NCI-H187 (cell line): Measurements from ENCODE around the gene ETV7.
"Not testable (repeated sequence)": the region's sequence is repeated elsewhere in the genome, so short reads cannot be mapped to it uniquely, and the experiment has no call there.

Source experiments
- DNase-seq, 2 experiments: peaks; one replicate each; lab custom pipeline; 2025; lab: John Stamatoyannopoulos, UW

Gene ETV7

GRCh38 chr6:36387440-36388303 lies at the start of gene ETV7:
Gene ETV7, minus strand, starts transcription at chr6:36387669. Its CDS starts 128 bp downstream, at chr6:36387541.
- peak in 1 of 2 experiments; percentile 59 for DNase-seq

GRCh38 chr6:36436466-36436865 lies 49.0 kb upstream of the ETV7 start:
- DNase-seq: no peak

DNA sequence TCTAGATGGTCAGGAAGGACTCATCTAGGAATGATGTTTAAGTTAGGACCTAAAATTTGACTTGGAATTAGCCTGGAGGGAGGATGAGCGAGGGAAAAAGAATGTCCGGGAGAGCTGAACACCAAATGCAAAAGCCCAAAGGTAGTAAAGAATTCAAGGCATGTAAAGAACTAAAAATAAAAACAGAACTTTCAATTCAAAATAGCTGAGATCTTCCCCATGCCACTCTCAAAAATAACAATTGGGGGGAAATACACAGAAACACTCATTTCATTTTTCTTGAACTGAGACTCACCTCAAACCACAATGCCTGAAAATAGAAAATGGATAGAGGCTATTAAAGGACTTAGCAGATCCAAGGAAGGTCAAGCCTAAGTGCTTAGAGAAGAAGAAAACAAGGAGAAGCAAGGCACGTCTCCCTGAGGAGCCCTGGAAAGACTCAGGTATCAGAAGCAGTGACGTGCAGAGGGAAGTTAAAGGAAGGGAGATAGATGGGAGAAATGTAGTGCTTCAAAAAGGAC lies 44.7 kb upstream of the ETV7 start:
- DNase-seq: no peak

- no peak for DNase-seq
Observed at GRCh38 chr6:36431197-36431596, 43.7 kb upstream of the ETV7 start.

GRCh38 chr6:36430351-36430750 lies 42.9 kb upstream of the ETV7 start:
- no peak for DNase-seq

DNA sequence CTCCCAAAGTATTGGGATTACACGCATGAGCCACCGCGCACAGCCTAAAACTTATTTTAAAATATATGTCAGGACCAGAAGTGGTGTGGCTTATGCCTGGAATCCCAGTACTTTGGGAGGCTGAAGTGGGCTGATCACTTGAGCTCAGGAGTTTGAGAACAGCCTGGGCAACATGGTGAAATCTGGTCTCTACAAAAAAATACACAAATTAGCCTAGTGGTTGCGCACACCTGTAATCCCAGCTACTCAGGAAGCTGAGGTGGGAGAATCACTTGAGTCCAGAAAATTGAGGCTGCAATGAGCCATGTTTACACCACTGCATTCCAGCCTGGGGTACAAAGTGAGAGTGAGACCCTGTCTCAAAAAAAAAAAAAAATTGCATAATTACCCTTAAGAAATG lies 41.4 kb upstream of the ETV7 start:
- no peak for DNase-seq

- DNase-seq: no peak
Observed at GRCh38 chr6:36426622-36427021, 39.2 kb upstream of the ETV7 start.

DNA sequence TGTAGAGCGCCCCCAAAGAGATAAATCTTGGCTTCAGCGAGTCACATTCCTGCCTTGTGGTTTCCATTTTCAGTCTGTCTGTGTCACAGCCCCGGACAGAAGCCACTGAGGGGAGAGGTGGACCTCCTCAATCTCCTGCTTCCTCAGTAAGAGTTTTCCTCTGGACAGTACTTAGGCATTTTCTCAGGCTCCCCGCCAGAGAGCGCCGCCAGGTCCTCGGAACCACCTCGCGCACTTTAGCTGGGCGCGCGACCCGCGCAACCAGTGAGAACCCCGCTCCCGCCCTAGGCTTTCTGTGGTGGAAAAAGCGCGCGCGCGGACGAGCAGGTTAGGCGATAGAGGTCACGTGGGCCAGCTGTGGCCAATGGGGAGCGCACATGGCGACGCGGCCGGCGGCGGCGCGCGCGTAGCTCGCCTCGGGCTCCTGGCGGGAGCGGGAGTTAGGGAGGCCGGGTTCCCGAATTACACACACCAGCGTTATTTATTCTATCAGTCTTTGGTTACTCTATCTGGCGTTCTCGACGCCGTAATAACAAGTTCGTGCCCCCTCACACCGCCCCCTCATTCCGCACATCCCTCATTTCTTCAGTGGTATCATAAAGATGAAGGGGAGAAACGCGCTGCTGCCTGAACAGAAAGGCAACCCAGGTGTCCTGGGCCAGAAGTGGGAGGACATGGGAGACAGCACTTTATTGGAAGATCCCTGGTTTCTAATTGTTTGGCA lies 35.8 kb upstream of the ETV7 start:
- peak; percentile 96 to 99 for DNase-seq

DNA sequence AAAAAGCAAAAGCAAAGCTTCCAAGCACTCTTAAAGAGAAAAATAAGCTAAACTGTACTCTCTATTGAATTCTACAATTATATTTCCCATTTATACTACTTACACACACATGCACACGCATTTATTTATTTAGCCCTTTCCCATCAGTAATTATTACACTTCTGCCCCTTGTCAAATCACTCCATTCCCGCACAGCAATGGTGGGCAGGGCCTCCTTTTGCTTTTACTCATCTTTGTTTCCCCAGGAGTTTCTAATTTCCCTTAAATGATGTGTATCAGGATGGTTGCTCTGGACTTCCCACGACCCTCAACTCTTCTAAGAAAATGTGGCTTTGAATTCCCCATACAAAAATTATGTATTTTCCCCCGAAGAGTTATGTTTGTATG lies 35.2 kb upstream of the ETV7 start:
- DNase-seq: no peak

GRCh38 chr6:36419310-36419709 lies 31.8 kb upstream of the ETV7 start:
- DNase-seq: no peak

GRCh38 chr6:36418558-36418957 lies 31.1 kb upstream of the ETV7 start:
- DNase-seq: no peak

DNA sequence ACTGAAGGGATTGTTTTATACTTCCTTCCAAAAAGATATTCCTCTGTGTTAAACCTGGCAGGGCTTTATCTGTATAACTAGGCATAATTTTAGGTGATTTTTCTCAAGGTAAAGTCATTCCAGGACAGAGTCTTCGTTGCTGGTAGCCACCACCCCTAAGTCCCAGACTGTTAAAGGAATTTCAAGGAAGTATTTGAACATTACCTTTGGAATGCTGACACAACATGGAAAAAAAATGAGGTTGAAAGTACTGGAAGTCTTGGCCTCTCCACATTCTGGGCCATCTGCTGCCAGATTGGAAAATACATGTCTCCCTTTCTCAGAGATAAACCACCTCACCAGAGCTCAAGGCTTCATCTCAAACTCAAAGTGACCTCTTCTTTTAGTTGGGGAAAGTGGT lies 27.0 kb upstream of the ETV7 start:
- DNase-seq: no peak

GRCh38 chr6:36413489-36414480 lies 26.3 kb upstream of the ETV7 start:
- no peak for DNase-seq

DNA sequence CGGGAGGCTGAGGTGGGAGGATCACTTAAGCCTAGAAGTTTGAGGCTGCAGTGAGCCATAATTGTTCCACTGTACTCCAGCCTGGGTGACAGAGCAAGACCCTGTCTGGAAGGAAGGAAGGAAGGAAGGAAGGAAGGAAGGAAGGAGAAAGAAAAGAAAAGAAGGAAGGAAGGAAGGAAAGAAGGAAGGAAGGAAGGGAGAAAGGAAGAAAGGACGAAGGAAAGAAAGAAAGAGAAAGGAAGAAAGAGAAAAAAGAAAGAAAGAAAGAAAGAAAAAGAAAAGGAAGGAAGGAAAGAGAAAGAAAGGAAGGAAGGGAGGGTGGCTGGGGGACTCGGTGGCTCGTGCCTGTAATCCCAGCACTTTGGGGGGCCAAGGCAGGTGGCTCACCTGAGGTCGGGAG lies 22.2 kb upstream of the ETV7 start:
- not testable (repeated sequence) for DNase-seq

DNA sequence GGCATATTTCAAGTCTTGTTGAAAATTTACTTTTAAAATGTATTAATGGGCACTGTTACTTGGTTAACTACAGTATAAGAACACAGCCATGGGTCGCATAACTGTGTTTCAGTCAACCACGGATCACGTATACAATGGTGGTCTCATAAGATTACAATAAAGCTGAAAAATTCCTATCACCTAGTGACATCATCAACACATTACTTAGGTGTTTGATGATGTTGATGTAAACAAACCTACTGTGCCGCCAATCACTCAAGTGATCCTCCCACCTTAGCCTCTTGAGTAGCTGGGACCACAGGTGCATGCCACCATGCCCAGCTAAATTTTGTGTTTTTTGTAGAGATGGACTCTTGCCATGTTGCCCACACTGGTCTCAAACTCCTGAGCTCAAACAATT lies 16.7 kb upstream of the ETV7 start:
- no peak for DNase-seq

- DNase-seq: no peak
Observed at GRCh38 chr6:36402481-36402880, 15.0 kb upstream of the ETV7 start.

- DNase-seq: no peak
Observed at GRCh38 chr6:36399970-36400369, 12.5 kb upstream of the ETV7 start.

- DNase-seq: no peak
Observed at GRCh38 chr6:36392621-36393020, 5.2 kb upstream of the ETV7 start.

- no peak for DNase-seq
Observed at GRCh38 chr6:36389353-36389752, 1.9 kb upstream of the ETV7 start.

DNA sequence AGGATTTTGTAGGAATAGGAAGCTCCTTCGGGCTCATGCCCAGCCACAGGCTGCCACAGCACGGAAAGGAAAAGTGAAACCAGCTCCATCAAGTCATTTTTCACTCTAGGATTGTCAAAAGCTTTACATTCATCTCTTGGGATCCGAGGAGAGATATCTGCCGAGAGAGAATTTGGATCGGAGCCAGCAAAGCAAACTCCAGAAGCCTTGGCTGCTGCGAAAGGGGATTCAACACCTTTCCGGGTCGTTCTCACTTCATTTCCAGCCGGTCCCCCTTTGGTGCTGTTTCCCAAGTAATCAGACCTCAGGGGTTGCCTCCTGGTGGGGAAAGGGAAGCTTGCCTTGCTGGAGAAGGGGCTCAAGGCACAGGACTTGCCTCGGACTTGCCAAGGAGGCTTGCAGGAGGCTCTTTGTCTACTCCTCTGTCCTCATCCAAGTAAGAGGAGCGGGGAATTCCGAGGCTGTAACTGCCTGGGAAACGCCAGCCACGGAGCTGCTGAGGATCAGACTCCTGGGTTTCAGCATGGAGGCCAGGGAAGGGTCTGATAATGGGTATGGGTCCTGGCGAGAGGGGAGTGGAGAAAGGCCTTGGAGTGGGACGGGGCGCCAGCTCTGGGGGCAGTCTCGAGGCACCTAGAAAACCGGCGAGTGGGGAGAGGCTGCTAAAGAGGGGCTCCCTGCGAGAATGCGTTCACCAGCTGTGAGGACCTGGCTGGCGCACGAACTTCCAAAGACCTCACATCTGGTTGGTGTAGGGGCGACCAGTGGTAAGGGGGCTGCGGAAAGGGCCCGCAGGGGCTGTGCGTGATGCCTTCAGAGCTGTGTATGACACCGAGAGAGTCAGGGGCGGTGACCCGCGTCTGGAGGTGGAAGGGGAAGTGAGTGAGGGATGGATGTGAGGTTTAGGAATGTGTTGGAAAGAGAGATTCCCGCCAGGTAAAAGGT lies 702 bp downstream of the ETV7 start:
- DNase-seq: peak; percentile 71 to 72

DNA sequence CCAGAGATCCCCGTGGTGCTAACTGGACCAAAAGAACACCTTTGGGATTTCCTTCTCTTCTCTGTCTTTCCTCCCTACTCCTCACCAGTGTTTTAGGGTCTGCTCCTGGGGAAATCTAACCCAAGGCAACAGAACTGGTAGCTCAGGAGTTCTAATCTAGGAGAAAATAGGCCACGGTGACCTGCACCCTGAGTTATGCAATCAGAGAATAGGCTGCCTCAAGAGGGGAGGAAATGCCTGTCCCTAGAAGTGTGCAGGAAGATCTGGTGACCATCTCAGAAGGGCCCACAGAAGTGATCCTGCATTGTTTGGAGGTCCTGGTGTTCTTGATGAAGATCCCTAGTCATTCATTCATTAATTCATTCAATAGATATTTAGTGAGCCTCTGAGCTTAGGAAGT lies 3.4 kb downstream of the ETV7 start:
- DNase-seq: no peak
